ENCODE measurements around the gene NYNRIN.
"Not testable (repeated sequence)": the region's sequence is repeated elsewhere in the genome, so short reads cannot be mapped to it uniquely, and the experiment has no call there.

NYNRIN gene

DNA sequence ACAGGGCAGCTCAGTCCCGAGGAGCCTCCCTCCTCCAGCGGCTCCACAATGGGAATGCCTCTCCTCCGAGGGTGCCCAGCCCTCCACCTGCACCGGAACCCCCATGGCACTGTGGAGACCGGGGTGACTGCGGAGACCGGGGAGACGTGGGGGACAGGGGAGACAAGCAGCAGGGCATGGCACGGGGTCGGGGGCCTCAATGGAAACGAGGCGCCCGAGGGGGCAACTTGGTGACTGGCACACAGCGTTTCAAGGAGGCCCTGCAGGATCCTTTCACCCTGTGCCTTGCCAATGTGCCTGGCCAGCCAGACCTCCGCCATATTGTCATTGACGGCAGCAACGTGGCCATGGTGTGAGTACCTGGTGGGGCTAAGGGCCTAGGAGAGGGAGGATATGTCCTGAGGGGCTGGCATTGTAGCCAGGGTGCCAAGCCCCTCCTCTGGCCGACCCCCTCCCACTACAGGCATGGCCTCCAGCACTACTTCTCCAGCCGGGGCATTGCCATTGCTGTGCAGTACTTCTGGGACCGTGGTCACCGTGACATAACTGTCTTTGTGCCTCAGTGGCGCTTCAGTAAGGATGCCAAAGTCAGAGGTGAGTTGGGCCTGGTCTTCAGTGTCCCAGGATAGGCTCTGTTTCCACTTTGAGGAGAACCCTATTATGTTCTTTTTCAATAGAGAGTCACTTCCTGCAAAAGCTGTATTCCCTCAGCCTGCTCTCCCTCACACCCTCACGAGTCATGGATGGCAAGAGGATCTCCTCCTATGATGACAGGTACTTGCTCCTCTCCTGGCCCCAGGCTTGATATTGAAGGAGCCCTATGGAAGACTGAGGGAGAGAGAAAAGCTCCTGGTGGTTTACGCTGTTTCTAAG is 33.7 kb downstream of the NYNRIN start:
- DNase-seq: no peak

DNA sequence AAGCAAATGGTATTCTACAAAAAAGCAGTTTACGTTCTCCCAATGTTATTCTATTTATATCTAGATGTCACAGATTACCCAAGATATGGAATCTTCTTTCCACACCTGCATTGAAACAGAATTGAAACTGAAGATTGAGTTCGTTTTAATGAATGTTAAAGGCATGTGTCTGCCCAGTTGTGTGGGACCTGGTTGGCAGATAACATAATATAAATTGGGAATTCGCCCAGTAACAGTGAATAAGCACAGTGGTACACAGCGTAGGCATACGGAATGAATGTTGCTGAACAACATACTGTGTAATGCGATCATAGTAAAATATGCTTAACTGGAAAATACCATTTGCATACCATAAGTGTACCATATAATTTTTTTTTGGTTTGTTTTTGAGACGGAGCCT is 35.2 kb downstream of the NYNRIN start:
- no peak for DNase-seq

DNA sequence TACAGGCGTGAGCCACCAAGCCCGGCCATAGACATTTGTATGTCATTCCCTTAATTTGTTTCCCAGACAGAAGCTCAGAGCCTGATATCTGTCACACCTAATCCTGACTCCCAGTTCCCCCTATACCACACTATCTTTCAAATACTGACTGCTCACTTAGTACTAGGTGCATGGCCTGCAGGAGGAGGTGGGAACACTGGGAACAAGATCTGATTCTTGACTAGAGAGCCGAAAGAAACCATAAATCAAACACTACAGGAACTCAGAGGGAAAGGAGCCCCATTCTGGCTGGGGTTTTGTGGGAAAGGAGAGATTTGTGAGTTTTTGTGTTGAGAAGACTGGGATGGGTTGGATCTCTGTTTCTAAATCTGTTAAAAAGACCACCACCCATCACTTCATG is 35.9 kb downstream of the NYNRIN start:
- DNase-seq: no peak

DNA sequence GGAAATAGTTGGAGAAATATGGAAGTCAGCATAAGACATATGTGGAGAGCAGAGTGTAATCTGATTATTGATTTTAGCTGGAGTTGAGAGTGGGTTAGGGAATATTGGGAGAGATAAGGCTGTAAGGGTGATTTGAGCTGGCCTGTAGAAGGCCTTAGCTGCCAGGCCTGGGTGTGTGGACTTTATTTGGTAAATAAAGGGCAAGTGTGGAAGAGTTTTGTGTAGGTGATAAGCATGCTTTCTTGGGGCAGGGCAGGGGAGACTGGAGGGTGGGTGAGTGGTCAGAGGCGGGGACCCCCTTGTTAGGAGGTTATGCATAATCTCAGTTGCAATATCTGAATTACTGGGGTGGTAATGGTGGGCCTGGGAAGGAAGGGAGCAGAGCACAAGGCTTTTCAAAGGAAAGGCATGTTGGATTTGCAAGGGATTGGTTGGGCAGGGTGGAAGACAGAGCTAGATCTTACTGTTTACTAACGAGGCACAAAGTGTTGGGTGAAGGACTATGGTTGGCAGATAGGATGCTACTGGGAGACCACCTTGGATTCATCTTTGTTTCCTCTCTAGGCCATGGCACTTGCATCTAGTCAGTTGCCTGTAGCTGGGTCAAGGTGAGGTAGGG is 36.5 kb downstream of the NYNRIN start:
- DNase-seq: no peak

DNA sequence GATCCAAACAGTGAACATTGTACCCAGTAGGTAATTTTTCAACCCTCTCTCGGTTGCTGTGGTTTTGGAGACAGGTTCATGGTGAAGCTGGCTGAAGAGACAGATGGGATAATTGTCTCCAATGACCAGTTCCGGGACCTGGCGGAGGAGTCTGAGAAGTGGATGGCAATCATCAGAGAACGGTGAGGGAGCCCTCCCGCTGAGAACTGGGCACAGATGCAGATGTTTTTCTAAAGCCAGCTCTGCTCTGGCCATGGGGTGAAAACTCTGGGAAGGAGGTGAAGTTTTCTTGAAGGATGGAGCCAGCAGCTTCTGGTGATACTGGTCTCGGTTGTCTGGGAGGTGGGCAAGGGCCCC is 37.2 kb downstream of the NYNRIN start:
- DNase-seq: no peak

DNA sequence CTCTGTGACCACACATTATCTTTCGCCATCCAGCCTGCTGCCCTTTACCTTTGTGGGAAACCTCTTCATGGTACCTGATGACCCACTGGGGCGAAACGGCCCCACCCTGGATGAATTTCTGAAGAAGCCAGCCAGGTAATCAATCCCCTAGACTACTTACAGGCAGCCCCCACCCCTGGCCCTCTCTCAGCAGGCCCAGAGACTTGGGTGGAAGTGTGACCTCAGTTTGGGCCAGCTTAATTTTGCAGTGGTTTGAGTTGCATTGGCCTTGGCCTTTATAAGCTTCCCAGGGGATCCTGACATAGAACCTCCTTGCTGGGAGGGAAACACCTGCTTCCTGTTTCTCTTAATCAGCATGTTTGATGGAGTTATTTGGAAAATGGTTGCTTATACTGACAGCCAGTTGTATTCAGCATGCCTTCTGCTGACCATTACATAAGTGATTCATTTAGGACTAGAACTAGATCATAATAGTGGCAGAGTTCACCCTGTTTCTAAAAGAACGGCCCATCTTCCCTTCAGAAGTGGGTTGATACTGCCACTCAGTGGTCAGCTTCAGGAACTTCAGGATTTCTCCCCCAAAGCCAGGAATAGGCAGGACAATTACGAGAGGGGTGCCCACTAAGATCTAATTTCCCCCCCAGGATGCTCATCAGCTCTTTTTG is 37.7 kb downstream of the NYNRIN start:
- DNase-seq: peak; percentile 34

DNA sequence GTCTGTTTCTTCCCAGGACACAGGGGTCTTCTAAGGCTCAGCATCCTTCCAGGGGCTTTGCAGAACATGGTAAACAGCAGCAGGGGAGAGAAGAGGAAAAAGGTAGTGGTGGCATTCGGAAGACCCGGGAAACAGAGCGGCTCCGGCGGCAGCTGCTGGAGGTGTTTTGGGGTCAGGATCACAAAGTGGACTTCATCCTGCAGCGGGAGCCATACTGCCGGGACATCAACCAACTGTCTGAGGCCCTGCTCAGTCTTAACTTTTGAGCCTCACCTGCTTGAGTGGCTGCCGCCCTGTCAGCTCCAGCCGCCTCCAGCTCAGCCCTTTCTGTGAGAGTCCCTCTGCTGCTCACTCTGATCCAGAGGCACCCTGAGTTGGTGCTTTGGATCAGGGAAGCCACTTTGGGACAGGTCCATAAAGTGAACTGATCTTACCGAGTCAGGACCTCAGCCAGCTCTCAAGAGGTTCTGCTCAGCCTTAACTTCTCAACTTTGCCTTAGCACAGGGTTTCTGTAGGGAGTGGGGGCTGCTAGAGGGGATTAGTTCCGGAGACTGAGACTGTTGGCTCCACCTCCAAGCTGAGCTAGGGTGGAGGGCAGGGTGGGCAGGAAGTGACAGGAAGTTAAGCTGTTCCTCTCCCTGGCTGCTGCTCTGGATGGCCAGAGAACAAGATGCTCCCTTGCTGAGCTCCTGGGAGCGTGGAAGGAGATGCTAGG is 38.4 kb downstream of the NYNRIN start:
- no peak for DNase-seq

DNA sequence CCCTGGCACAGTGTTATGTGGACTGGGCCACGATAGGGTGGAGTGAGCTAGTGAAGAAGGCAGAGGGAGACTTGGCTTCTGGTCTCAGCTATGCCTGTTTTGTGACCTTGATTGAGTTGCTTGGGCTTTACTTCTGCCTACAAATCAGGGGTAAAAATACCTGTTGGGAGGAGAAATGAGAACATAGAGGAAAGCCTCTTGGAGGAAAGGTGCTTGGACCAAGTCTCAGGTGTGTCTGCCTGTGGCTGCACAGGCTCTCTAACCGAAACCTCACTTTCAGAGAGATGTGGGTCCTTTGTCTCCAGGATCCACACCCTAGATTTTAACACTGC is 38.9 kb downstream of the NYNRIN start:
- DNase-seq: no peak

DNA sequence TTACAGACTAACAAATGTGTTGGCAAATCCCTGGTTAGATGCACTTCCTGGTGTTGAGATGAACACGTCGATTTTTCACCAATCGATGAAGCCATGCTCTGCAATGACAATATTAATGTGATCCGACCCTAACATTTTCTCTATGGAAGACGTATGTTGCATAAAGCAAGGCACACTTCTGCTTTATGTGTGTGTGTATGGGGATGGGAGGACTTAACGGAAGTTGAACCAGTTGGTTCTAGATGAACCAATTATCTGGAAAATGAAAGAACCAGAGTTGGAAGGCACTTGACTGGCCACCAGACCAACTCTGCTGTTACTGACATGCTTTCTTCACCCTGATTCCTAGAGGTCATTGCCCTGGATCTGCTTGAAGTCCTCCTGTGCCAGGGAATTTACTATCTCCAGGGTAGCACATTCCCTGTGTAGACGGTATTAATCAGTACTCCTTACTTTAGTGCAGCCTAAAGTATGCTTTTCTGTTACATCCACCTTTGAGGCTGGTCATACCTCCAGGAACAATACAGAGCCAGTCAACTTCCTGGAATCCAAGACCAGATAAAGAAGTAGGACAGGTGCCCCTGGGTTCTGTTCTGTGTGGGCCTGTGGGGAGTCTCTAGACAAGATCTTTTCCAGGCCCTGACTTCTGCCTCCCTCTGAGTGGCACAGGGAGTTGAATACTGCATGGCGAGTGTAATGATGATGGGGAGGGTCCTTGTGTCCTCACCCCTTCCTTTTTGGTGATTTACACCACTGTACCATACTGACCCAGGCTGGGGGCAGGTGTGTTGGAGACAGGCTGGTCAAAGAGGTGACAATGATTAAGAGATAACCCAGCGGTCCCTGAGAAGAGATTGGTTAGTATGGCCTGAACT is 39.7 kb downstream of the NYNRIN start:
- DNase-seq: no peak

DNA sequence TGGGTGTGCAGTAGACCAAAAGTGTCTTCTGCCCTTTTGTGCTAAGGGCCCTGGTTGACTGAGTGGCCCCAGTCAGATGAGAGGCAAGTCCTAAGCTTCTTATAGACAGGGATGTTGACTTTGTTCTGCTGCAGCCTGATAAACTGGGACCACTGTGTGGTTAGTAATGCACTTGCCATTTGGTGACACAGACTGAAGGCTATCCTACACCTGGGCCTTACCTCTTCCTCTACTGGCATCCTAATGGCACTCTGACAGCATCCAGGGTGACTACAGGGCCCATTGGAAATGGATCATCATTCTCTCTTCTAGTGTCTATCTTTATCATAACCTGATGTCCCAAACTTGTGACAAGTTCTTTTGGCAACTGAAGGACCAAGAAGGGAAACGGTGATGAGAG is 40.5 kb downstream of the NYNRIN start:
- no peak for DNase-seq

DNA sequence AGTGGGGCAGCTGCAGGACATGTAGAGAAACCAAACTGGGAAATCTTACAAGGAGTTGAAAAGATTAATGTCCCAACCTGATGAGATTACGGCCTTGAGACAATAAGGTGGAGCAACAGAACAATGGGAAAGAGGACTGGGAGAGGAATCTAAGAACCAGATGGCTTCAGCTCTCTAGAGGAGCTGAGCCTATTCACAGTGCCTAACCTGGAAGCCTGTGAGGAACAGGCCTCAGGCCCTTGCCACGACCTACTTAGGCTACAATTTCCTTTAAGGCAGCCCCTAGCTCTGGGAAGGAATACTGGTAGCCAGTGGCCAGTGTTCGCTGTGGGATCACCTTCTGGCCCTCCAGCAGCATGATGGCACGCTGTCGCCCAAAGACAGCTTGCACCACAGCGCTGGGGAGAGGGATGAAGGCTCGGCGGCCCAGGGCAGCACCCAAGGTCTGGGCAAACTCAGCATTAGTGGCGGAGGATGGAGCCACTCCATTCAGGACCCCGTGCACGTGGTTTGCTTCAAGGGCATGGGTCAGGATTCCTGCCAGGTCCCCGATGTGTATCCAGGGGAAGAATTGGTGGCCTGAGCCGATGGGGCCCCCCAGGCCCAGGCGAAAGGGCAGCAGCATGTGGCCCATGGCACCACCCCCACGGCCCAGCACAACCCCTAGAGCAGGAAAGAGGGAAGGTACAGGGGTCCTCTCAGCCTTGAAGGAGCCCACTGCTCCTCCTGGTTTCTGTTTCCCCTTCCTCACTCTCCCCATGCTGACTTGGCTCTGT is 41.2 kb downstream of the NYNRIN start:
- no peak for DNase-seq

DNA sequence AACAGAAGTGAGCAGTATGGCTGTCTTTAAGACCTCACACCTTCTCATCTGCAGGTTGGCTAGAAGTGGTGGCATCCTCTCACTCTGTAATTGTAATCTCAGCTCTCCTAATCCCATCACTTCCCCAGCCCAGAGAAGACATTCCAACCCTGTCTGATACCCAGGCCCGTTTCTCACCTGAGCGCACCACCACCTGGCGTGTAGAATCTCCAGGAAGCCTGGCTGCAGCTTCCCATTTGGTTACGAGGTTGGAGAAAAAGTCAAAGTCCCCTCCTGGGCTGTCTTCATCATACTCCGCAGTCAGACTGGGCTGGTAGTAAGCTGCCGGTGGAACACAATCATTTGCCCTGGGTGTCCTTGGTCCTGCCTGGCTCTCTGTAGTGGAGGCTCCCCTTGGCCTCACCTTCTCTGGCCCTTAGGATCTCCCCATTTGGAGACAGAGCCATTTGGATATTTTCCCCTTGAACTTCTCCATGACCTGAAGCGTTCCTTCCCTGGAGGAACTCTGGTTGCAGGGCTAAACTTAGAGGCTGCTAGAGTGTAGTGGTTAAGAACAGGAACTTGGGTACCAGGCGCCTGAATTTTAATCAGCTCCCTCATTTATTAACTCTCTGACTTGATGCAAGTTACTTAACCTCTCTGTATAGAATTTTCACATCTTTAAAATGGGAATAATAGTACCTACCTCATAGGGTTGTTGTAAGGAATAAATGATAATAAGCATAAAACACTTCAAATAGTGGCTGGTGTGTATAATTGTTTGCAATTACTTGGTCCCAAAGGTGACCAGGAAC is 42.0 kb downstream of the NYNRIN start:
- no peak for DNase-seq

DNA sequence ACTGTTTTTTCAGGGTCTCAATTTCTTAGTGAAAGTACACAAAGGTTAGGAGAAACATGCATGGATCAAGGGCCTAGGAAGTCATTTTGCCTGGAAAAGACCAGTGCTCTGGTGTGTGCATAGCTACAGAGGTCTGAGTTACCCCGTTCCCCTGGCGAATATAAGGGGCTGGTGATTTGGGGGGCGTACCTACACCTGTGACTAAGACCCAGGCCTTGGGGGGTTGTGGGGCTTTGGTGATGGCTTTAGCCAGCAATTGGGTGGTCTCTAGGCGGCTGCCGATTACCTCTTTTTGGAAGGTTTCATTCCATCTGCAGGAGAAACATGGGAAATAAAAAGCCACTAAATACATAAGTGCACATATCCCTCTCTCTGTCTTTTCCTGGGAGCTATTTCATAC is 42.7 kb downstream of the NYNRIN start:
- no peak for DNase-seq

DNA sequence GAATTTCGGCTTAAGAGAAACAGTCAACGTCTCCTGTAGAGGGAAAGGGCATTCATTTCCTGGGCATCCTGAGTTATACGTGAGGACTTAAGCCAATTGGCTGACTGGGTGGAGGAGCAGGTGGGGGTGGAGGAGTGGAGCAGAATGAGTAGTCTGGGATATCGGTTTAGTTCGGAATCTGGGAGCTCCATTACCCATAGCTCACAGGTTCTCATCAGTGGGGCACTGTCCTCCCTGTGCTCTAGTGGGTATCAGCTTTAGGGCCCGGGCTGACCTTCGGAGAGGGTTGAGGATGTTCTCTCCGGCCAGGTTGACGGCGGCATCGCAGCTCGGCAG is 43.1 kb downstream of the NYNRIN start:
- DNase-seq: peak; percentile 49

DNA sequence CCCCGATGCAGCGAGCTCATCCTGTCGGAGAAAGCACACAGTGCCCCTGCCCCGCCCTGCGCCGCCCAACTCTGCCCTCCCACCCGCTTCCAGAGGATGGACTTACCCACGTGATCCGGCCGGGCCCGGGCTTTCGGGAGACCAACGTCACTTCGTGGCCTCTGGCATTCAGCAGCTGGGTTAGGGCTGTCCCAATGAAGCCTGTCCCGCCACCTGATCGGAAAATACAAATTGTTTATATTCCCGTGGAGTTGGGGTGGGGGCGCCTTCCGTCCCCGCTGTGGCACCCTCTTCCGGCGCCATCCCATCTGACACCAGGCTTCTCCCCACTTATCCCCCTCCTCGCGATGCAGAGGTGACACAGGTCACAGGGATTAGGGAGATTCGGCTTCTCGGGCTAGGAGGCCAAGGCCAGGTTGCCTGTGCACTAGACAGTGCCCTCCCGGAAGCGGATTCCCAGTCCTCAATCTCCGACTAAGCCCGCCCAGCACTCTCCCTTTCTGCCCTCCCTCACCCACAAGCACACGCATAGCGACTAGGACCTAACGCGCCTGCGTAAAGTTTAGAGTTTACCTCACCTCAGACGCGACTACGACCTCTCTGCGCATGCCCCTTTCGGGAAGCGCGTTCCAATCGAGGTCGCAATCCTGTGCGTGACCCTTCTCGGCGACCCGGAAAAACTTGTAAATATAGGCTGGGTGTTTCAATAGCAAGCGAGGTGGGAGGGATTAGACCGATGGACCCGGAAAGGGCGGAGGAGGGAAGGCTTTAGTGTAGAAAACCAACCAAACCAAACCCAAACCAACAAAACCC is 43.6 kb downstream of the NYNRIN start, which contains the start of gene SDR39U1:
Gene SDR39U1, minus strand, starts transcription at position 537 of the 813 bp plus-strand sequence. Its CDS starts 7 bp downstream, at position 530.
- peak; percentile 98 for DNase-seq

DNA sequence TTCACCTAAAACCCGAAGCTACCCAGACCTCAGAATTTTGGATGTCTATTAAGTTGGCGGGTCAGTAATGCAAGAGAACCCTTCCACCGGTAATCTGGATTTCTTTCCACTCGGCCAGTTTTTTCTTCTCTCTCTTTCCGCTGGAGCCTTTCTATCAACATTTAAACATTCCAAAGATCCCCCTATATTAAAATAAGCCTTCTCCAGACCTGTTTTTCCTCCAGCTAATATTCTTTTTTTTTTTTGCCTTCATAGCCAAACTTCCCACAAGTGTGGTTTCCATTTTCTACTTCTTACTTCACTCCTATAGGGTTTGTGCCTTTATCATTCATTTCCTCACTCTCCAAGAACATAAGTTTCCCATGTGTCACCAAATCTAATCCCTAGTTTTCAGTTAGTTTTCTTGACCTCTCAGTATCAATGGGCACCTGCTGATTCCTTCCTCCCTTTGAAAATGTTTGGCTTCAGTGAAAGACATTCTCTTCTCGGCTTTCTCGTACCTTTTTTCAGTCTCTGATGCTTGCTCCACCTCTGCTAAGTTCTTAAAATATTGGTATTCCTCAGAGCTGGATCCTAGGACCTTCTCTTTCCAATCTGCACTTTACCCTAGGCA is 44.4 kb downstream of the NYNRIN start:
- DNase-seq: no peak

DNA sequence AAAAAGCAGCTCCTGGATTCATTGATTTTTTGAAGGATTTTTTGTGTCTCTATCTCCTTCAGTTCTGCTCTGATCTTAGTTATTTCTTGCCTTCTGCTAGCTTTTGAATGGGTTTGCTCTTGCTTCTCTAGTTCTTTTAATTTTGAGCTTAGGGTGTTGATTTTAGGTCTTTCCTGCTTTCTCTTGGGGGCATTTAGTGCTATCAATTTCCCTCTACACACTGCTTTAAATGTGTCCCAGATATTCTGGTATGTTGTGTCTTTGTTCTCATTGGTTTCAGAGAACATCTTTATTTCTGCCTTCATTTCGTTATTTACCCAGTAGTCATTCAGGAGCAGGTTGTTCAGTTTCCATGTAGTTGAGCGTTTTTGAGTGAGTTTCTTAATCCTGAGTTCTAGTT is 52.0 kb downstream of the NYNRIN start:
- not testable (repeated sequence) for DNase-seq

DNA sequence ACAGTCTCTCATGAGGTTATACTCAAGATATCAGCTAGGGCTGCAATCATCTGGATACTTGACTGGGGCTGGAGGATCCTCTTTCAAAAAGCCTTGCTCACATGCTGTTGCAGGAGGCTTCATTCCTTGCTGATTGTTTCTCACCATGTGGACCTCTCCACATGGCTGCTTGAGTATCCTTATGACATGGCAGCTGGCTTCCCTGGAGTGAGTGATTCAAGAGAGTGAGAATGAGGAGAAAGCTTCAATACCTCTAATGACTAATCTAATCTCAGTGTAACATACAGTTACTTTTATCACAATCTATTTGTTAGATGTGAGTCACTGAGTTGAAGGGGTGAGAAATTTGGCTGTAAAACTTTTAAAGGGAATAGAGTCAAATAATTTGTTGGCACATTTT is 58.2 kb downstream of the NYNRIN start:
- DNase-seq: no peak

DNA sequence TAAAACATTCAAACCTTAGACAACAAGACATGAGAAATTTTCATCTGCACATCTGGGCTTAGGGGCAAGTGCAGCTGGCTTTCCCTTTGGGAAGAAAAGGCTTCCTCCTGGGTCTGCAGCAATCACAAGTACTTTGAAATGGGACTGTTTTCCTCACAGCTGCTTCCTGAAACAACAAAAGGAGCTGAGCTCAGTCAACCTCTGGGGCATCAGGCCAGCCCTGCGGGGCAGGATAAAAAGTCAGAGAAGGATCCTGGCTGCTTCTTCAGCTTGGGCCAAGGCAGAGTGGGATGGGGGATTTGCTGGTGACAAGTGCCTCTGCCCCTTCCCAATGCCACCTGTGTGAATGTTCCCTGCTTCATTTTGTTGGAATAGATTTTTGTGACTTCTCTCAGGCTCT is 59.9 kb downstream of the NYNRIN start:
- no peak for DNase-seq

DNA sequence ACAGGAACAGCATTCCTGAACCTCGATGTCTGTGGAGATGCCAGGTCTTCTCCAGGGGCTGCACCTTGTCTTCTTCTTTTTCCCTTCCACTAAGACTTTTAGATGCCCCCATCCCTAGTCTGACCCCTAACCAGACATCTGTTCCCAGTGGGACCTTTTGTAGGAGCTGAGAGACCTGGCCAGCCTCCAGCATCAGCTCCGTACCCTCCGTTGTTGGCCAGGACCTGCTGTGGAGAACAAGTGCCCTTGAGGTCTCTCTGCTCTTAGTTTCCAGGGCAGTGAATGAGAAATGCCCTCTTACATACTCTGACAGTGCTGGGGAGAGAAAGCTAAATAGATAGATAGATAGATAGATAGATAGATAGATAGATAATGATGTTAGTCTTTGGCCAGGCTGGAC is 60.5 kb downstream of the NYNRIN start:
- DNase-seq: no peak
